ENCODE data around the gene AP2M1. TPM values are rescaled to one million over a fixed set of nuclear protein-coding genes. Genes with fewer than 3 reads are reported as not detected.
A peak's percentile ranks its signal among the peaks of the same experiment; 100 is the strongest.
"Not testable (repeated sequence)": the region's sequence is repeated elsewhere in the genome, so short reads cannot be mapped to it uniquely, and the experiment has no call there.

The AP2M1 gene
- total RNA-seq, 1 experiment from 2014 or later: 621 TPM

DNA sequence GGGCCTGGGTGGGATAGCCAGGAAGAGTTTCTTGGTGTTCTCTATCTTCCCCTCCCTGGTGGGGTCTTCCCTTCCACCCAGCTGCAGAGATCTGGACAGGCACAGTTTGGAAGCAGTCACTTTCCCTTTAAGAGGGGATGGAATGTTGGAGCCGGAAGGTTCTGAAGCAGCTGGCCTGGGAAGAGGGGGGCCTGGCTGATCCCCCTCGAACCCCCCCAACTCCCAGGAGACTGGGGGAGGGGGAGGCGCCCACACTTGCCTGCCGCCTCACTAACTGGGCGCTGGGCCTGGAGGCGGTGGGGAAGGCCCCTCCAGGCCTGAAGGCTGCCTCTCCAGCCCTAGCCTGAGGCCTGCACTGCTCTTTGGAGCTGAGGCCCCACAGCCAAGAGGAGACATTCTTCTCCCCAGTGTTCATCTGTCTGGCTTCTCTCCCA is 18.1 kb upstream of the AP2M1 start:
- DNase-seq (ENCODE audit: low read depth): peak; percentile 75

DNA sequence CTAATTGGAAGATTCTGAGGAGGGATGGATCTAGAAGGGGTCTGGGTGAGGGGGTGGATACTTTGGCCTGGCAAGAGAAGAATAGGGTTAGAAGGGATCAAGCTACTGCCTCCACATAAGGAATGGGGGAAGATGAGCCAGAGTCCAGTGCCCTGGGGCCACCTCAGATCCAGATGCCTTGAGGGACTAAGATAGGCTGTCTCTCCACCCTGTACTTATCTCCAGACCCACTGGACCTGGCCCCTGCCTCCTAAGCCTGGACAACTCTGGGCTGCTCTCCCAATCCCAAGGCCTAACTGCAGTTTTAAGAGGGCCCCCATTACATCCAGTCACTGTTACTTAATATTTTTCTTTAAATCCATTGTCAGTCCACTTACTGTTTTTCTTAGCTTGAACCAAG is 17.4 kb upstream of the AP2M1 start:
- DNase-seq (ENCODE audit: low read depth): no peak

GRCh38 chr3:184158404-184158803 is 16.3 kb upstream of the AP2M1 start:
- no peak for DNase-seq (ENCODE audit: low read depth)

- DNase-seq (ENCODE audit: low read depth): no peak
Measured at GRCh38 chr3:184160456-184160855, 14.2 kb upstream of the AP2M1 start.

- DNase-seq (ENCODE audit: low read depth): not testable (repeated sequence)
Measured at GRCh38 chr3:184162571-184163070, 12.0 kb upstream of the AP2M1 start.

- DNase-seq (ENCODE audit: low read depth): no peak
Measured at GRCh38 chr3:184164648-184165330, 9.9 kb upstream of the AP2M1 start.

- DNase-seq (ENCODE audit: low read depth): no peak
Measured at GRCh38 chr3:184165543-184165942, 9.1 kb upstream of the AP2M1 start.

DNA sequence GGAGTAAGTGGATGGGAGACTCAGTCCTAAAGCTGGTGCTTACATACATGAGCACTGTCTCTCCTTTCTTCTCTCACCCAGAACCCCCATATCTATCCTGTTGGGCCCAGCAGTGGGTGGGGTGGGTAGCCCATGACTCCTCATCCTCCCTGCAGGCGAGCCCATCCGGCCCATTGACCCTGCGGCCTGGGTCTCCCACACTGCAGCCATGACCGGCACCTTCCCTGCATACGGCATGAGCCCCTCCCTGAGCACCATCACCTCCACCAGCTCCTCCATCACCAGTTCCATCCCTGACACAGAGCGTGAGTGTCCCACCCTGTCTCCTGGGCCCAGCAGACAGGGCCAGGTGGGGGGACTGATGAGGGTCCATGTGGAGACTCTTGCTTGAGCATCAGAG is 8.0 kb upstream of the AP2M1 start:
- no peak for DNase-seq (ENCODE audit: low read depth)

DNA sequence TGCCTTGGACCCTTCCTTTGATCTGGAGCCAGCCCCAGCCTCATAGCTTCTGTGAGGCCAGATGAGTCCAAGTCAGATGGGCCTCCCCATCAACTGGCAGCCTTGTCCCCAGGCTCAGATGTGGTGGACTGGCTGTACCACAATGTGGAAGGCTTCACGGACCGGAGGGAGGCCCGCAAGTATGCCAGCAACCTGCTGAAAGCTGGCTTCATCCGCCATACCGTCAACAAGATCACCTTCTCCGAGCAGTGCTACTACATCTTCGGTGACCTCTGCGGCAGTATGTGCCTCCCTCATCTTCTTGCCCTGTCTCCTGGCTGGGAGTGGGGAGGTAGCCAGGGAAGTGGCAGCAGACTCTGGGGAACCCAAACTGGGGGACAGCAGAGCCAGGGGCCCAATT is 6.9 kb upstream of the AP2M1 start:
- no peak for DNase-seq (ENCODE audit: low read depth)

- DNase-seq (ENCODE audit: low read depth): peak; percentile 81
Measured at GRCh38 chr3:184168363-184169120, 6.1 kb upstream of the AP2M1 start.

- DNase-seq (ENCODE audit: low read depth): no peak
Measured at GRCh38 chr3:184169896-184170875, 4.5 kb upstream of the AP2M1 start.

DNA sequence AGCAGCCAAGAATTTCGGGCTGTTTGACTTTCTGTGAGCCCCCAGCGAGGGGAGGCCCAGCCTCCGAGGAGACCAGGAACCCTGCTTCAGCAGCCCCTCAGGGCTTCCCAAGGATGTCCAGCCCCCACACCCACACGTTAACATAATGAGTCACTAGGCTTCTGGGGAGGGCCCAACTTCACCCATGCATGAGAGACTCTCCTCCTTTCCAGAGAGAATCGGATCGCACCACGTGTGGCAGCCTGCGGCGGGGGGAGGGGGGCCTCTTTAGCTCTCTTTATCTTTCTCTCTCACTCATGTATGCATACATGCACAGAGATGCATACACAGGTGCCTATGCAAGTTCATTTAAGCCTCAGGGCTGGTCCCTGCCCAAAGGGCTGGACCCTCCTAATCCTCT is 3.1 kb upstream of the AP2M1 start:
- DNase-seq (ENCODE audit: low read depth): no peak

- DNase-seq (ENCODE audit: low read depth): peak; percentile 88
Measured at GRCh38 chr3:184172681-184173373, 1.8 kb upstream of the AP2M1 start.

- DNase-seq (ENCODE audit: low read depth): no peak
Measured at GRCh38 chr3:184173374-184173722, 1.3 kb upstream of the AP2M1 start.

- DNase-seq (ENCODE audit: low read depth): no peak
Measured at GRCh38 chr3:184174284-184174645, 390 bp upstream of the AP2M1 start.

DNA sequence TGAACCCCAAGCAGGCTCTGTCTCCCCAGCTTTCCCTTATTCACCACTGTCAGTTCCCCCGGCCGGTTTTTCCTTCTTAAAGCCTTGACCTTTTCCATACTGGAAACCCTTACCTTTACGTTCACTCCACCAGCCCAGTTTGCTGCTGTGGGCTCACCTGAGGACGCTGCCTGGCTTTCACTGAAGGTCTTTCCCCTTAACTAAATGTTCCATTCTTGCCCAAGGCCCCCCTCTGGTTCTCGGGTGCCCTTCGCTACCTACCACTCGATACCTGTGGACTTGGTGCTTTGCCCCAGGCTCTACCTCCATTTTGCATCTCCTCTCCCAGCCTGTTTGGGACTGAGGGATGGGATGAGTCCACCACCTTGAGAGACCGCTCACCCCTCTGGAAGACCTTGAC is 851 bp downstream of the AP2M1 start:
- no peak for DNase-seq (ENCODE audit: low read depth)

- no peak for DNase-seq (ENCODE audit: low read depth)
Measured at GRCh38 chr3:184175981-184176376, 1.3 kb downstream of the AP2M1 start.

- peak; percentile 95 for DNase-seq (ENCODE audit: low read depth)
Measured at GRCh38 chr3:184176377-184177330, 2.0 kb downstream of the AP2M1 start.

DNA sequence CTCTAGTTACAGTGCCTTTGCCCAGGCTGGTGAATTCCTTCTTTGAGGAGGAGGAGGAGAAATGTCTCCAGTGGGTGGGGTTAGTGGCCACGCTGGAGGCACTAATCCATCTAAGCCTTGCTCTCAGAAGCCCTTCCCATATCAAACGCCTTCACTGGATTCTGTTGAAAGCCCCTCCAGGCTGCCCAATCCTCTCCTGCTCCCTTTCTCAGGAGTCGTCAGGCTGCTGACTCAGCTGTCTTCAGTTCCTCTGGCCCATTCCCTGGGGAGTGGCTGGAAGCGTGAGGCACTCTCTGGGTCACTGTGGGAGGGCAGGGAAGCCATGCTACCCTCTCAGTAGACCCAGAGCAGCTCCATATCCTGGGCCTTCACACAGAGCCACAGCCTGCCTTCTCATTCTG is 2.7 kb downstream of the AP2M1 start:
- peak; percentile 66 for DNase-seq (ENCODE audit: low read depth)

DNA sequence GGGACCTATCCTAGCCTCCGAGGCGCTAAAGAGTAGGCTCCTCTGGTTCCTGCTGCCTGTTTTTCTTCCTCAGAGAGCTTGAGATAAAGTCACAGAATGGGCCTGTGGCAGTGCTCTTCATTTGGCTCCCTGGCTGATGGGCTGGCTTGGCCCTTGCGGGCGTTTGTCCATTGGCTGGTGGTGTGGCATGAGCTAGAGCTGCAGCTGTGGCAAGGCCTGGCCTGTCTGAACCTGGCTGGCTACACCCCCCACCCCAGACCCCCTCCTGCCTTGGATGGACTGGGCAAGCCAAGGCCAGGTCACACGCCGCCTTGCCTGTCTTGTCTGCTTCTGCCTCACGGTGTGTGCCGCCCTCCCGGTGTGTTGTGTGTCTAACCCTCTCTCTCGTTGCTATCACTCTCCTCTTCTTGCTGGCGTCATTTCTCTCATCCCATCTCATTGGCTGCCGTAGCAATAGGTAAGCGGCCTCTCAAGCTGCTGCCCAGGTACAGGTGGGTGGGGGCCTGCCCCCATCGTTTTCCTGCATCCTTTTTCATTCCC is 3.2 kb downstream of the AP2M1 start:
- DNase-seq (ENCODE audit: low read depth): no peak
